Activated naive CD4-positive, alpha-beta T cell treated with anti-CD3 and anti-CD28 coated beads, Interleukin-2, amount 10 ng/mL, durations not matched to agents 7 days and 5 days (primary cell): ENCODE measurements around the gene ERCC8.

Source experiments
- CTCF ChIA-PET: fragments of 350-600 bp; sonication (Branson Sonifier 250); formaldehyde crosslinking; loops from one replicate; lab custom pipeline; 2021; ENCODE audit warnings: antibody characterized with exemption; lab: Charles Lee
- DNase-seq: peaks from one replicate; pipeline ENCODE4 v3.0.0-alpha.2; 2020
- H3K27ac Mint-ChIP-seq: one replicate; pipeline ENCODE4 v1.8.0; 2021; ENCODE audit warnings: mild to moderate bottlenecking, moderate library complexity, mixed read lengths
- H3K27me3 Mint-ChIP-seq: one replicate; pipeline ENCODE4 v1.8.0; 2021; ENCODE audit warnings: mild to moderate bottlenecking, mixed read lengths
- H3K36me3 Mint-ChIP-seq: one replicate; pipeline ENCODE4 v1.8.0; 2021; ENCODE audit warnings: mixed read lengths
- H3K4me1 Mint-ChIP-seq: one replicate; pipeline ENCODE4 v1.8.0; 2021; ENCODE audit warnings: mixed read lengths
- H3K4me3 Mint-ChIP-seq: one replicate; pipeline ENCODE4 v1.8.0; 2021; ENCODE audit warnings: mild to moderate bottlenecking, moderate library complexity, mixed read lengths
- H3K9me3 Mint-ChIP-seq: one replicate; pipeline ENCODE4 v1.8.0; 2021; ENCODE audit warnings: mixed read lengths

The ERCC8 gene

DNA sequence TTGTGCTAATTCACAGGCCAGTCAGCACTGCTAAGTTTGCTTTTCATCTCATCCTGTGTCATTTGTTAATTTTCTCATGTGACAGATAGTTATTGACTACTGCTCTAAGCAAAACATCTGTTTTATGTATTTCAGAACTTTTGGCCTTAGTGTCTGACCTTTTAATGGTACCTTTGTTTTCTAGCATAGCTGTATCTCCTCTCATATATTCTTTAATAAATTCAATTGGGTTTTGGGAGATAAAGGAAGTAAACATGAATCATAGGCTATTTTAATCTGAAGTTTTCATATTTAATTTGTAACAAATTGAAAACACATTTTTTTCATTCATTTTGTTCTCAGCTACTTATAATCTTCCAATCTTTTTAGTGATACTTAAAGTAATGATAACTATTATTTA lies 13.2 kb upstream of the ERCC8 start:
- no peaks in the 10 kb centered on the region for H3K36me3 Mint-ChIP-seq

DNA sequence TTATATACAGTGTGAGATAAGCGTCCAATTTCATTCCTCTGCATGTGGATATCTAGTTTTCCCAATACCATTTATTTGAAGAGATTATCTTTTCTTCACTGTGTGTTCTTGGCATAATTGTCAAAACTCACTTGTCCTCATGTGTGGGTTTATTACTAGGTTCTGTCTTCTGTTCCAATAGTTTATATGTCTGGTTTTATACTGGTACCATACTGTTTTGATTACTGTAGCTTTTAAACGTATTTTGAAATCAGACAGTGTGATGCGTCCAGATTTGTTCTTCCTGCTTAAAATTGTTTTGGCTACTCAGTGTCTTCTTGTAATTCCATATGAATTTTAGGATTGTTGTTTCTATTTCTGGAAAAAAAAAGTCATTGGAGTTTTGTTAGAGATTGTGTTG lies 10.4 kb upstream of the ERCC8 start:
- CTCF ChIA-PET = no interaction called here
- Mint-ChIP-seq H3K9me3 (no peaks in the 10 kb centered on the region), H3K27me3 (no peaks in the 10 kb centered on the region), H3K36me3 (no peaks in the 10 kb centered on the region), H3K27ac (no peak overlapping the region), H3K4me1 (no peaks in the 10 kb centered on the region), H3K4me3 (no peak overlapping the region)
- no peak for DNase-seq

More for the DNA sequence above, 13.2 kb upstream of the ERCC8 start:
- DNase-seq = no peak
- Mint-ChIP-seq H3K27ac (no peak overlapping the region), H3K4me1 (no peaks in the 10 kb centered on the region), H3K4me3 (no peak overlapping the region), H3K9me3 (no peaks in the 10 kb centered on the region), H3K27me3 (no peaks in the 10 kb centered on the region)
- CTCF ChIA-PET = interaction anchor here (2.4 kb wide), 1 partner anchor 701 kb away, joined by 7 read pairs; no protein-coding TSS in a partner anchor

DNA sequence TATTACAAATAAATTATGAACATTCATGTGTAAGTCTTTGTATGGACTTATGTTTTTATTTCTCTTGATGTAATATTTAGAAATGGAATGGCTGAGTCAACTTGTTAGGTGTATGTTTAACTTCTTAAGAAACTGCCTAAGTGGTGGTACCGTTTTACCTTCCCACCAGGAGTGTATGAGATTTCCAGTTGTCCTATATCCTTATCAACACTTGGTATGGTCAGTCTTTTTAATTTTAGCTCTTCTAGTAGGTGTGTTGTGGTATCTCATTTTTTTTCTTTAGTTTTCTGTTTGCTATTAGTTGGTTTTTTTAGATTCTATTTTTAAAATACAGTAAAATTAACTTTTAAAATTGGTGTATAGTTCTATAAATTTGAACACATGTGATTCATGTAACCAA lies 3.9 kb upstream of the ERCC8 start:
- CTCF ChIA-PET = no interaction called here
- Mint-ChIP-seq H3K27me3 (no peaks in the 10 kb centered on the region), H3K9me3 (no peaks in the 10 kb centered on the region), H3K36me3 (no peaks in the 10 kb centered on the region), H3K4me3 (no peak overlapping the region), H3K4me1 (peaks cover 17% of the 10 kb centered on the region), H3K27ac (no peak overlapping the region)
- DNase-seq = no peak

DNA sequence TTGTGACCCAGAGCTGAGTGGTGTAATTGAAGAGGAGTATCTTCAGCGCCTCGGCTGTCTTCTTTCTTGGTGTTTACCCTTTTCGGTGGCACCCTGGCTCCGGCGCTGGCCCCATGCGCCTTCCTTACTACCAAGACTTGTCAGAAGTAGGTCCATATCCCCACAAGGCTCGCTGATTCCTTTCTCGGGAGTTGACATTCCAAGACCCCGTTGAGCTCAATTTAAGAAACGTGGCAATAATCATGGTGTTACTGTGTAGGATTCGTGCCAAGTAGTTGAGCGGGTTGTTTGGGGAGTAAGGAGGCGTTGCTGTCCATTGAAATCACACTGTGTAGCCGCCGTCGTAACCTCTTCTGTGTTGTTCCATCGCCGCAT lies 930 bp upstream of the ERCC8 start:
- no peak for DNase-seq
- Mint-ChIP-seq H3K9me3 (no peaks in the 10 kb centered on the region), H3K27me3 (no peaks in the 10 kb centered on the region), H3K27ac (no peak overlapping the region), H3K4me3 (no peak overlapping the region), H3K36me3 (no peaks in the 10 kb centered on the region), H3K4me1 (peaks cover 20% of the 10 kb centered on the region)
- CTCF ChIA-PET = interaction anchor here (0.9 kb wide), 1 partner anchor 141 kb away, joined by 3 read pairs; no protein-coding TSS in a partner anchor

DNA sequence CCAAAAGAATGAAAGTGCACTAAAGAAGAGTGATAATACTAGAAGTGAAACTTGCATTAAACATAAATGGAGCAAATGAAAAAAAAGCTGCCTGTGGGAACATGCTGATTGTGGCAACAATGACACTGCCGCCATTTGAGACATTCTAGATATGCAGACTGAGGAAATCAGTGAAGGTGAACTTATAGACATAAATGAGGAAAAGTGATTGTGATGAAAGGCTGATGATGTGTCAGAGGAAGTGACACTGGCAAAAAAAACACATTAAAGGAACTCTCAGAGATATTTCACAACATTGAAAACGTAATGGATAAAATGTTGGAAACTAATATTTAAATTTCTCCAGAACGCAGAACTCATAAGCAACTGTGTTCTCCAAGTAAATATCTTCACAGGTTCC lies 1.2 kb downstream of the ERCC8 start:
- no peaks in the 10 kb centered on the region for H3K9me3 Mint-ChIP-seq
- no peak overlapping the region for H3K4me3 Mint-ChIP-seq
- H3K27me3 Mint-ChIP-seq = no peaks in the 10 kb centered on the region
- peaks cover 20% of the 10 kb centered on the region for H3K4me1 Mint-ChIP-seq
- CTCF ChIA-PET = no interaction called here
- DNase-seq = no peak
- no peaks in the 10 kb centered on the region for H3K36me3 Mint-ChIP-seq
- no peak overlapping the region for H3K27ac Mint-ChIP-seq

DNA sequence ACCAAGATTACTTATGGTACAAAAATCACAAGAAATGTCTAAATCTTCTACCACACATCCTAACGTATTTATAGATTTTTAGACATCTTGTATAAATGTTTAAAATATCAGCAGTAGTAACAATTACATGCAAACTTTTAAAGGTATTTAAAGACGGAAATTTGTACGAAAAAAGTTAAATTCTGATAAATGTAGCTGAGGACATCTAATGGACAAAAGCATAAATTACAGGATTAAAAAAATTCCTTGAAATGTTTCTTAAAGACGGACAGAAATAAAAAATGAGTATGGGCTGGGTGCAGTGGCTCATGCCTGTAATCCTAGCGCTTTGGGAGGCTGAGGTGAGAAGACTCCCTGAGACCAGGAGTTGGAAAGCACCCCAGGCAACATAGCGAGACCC lies 15.8 kb downstream of the ERCC8 start:
- Mint-ChIP-seq H3K36me3 (peaks cover 10% of the 10 kb centered on the region), H3K27ac (no peak overlapping the region), H3K4me3 (no peak overlapping the region), H3K27me3 (no peaks in the 10 kb centered on the region), H3K4me1 (no peaks in the 10 kb centered on the region), H3K9me3 (no peaks in the 10 kb centered on the region)
- CTCF ChIA-PET = interaction anchor here (0.8 kb wide), 1 partner anchor 9 kb away, joined by 3 read pairs; no protein-coding TSS in a partner anchor
- no peak for DNase-seq

DNA sequence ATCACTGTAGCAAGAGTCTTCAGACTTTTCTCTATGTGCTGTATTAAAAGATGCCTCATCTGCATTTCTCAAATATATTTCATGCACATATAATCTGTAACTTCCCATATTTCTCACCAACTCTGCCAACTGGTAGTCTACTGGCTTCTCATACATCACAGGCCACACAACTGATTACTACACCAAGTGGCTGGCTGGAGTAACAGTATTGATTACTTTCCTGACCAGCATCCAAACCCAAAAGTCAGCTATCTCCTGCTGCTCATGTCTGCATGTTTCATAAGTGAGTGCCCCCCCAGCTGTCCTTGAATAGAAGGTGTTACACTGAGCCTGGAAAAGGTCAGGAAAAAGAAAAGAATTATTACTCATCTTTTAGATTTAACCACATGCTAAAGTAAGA lies 17.4 kb downstream of the ERCC8 start:
- DNase-seq = no peak
- H3K4me1 Mint-ChIP-seq = no peaks in the 10 kb centered on the region
- H3K27me3 Mint-ChIP-seq = no peaks in the 10 kb centered on the region
- H3K4me3 Mint-ChIP-seq = no peak overlapping the region
- H3K36me3 Mint-ChIP-seq = peaks cover 11% of the 10 kb centered on the region
- H3K9me3 Mint-ChIP-seq = no peaks in the 10 kb centered on the region
- H3K27ac Mint-ChIP-seq = no peak overlapping the region
- CTCF ChIA-PET = no interaction called here

DNA sequence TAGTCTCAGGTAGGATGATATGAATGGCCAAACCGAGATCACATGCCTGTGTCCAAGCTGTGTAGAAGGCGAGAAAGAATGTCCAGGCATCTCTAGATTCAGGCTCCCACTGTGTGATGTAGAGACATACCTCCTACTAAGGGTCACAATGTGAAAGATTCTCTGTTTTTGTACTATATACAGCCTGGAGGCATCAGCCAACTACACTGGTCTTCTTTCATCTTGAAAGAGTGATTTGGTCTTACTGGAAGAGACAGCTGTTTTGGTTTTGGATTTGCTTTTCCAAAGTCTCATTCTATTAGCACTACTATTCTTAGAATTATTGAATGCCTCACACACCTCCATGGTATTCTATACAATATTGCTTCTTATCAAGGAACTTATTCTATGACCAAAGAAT lies 26.4 kb downstream of the ERCC8 start:
- DNase-seq = no peak
- no peaks in the 10 kb centered on the region for H3K9me3 Mint-ChIP-seq
- CTCF ChIA-PET = no interaction called here
- H3K4me1 Mint-ChIP-seq = no peaks in the 10 kb centered on the region
- no peaks in the 10 kb centered on the region for H3K27me3 Mint-ChIP-seq
- H3K4me3 Mint-ChIP-seq = no peak overlapping the region
- peaks cover 24% of the 10 kb centered on the region for H3K36me3 Mint-ChIP-seq
- H3K27ac Mint-ChIP-seq = no peak overlapping the region

DNA sequence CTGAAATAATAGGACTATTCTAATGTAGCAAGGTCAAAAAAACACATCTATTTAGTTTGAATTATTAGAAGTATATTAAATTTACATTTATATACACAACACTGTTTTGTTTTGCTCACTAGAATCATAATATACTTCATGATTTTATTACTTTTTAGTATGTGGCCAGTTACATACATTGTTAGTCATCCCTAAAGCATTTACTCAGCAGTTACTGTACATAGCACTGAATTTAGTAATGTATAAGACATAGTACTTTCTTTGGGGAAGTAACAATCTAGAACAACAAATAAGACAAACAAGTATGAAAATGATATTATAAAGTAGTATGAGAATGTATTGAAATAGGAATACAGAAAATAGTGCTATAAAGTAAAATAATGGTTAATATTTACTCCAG lies 28.2 kb downstream of the ERCC8 start:
- H3K4me3 Mint-ChIP-seq = no peak overlapping the region
- no peaks in the 10 kb centered on the region for H3K27me3 Mint-ChIP-seq
- no peak overlapping the region for H3K27ac Mint-ChIP-seq
- no peaks in the 10 kb centered on the region for H3K4me1 Mint-ChIP-seq
- peaks cover 27% of the 10 kb centered on the region for H3K36me3 Mint-ChIP-seq
- no peak for DNase-seq
- no peaks in the 10 kb centered on the region for H3K9me3 Mint-ChIP-seq
- CTCF ChIA-PET = no interaction called here

DNA sequence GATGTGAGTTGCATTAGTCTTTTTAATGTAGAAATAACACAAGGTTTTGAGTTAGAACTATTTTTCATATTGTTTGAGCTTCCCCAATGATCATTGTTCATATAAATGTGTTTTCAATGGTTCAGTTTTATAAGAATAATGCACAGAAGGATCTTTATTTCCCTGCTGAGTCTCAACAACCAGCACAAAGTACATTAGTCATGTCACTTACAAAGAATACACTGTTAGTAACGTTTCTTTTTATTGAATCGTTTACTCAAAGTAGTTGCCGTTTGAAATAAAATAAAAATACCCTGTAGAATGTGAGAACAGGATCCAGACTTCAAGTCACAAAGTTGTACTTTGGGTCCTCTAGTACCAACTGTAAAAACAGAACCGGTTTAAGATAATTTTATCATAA lies 41.5 kb downstream of the ERCC8 start:
- CTCF ChIA-PET = no interaction called here
- Mint-ChIP-seq H3K36me3 (peaks cover 4% of the 10 kb centered on the region), H3K4me1 (peaks cover 6% of the 10 kb centered on the region), H3K4me3 (no peak overlapping the region), H3K27me3 (no peaks in the 10 kb centered on the region), H3K9me3 (no peaks in the 10 kb centered on the region), H3K27ac (no peak overlapping the region)
- no peak for DNase-seq

DNA sequence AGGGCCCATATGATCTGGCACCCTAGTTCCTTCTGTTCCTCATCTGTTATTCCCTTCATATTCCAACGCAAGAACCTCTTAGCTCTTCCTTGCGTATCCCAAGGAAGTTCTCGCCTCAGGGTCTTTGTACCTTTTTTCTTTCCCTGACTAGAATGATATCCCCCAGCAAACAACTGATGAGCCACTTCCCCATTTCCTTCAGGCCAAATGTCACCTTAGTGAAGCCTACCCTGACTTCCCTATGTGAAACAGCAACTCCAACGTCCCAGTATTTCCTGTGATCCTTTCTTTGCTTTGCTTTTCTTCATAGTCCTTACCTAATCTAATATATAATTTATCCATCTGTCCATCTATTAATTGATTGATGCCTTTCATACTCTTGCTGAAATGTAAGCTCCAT lies 47.9 kb downstream of the ERCC8 start:
- H3K9me3 Mint-ChIP-seq = no peaks in the 10 kb centered on the region
- no peak for DNase-seq
- H3K4me3 Mint-ChIP-seq = no peak overlapping the region
- CTCF ChIA-PET = no interaction called here
- peaks cover 22% of the 10 kb centered on the region for H3K36me3 Mint-ChIP-seq
- no peaks in the 10 kb centered on the region for H3K4me1 Mint-ChIP-seq
- H3K27me3 Mint-ChIP-seq = no peaks in the 10 kb centered on the region
- H3K27ac Mint-ChIP-seq = no peak overlapping the region

DNA sequence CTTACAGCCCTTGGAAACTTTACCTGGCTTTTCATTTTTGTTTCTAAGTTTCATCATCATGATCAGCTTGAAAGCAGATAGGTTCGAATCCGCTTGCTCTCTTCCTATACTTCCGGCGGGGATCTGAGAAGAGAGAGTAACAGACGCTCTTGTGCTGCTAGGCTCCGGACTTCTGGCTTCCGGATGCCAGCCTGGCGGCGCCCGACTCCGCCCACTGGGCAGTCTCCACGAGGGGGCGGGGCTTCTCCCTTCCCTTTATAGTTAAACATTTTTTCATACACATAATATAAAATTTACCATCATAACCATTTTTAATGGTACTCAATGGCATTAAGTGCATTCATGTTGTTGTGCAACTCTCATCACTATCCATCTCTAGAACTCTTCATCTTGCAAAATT lies 51.3 kb downstream of the ERCC8 start:
- Mint-ChIP-seq H3K4me1 (no peaks in the 10 kb centered on the region), H3K9me3 (no peaks in the 10 kb centered on the region), H3K27ac (no peak overlapping the region), H3K36me3 (peaks cover 18% of the 10 kb centered on the region), H3K4me3 (no peak overlapping the region), H3K27me3 (no peaks in the 10 kb centered on the region)
- no peak for DNase-seq
- CTCF ChIA-PET = no interaction called here

DNA sequence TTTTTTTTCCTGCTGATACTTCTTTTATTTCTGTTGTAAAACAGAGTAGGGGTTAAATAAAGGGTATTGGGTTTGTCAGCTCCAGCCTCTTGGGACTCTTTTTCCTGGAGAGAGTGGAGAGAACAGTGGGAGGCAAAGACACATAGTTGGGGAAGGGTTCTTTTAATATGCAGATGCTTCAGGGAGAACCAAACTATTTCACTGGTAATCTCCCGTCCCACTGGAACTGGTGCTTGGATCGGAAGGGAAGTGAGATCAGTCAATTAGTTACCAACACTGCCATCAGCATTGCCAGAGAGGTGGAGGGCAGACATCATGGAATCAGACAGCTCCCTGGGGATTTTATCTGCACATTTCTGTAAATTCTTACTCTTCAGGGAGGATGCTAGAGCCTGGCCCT lies 53.2 kb downstream of the ERCC8 start:
- Mint-ChIP-seq H3K9me3 (no peaks in the 10 kb centered on the region), H3K4me1 (no peaks in the 10 kb centered on the region), H3K27ac (no peak overlapping the region), H3K36me3 (peaks cover 14% of the 10 kb centered on the region), H3K27me3 (no peaks in the 10 kb centered on the region), H3K4me3 (no peak overlapping the region)
- DNase-seq = no peak
- CTCF ChIA-PET = no interaction called here

DNA sequence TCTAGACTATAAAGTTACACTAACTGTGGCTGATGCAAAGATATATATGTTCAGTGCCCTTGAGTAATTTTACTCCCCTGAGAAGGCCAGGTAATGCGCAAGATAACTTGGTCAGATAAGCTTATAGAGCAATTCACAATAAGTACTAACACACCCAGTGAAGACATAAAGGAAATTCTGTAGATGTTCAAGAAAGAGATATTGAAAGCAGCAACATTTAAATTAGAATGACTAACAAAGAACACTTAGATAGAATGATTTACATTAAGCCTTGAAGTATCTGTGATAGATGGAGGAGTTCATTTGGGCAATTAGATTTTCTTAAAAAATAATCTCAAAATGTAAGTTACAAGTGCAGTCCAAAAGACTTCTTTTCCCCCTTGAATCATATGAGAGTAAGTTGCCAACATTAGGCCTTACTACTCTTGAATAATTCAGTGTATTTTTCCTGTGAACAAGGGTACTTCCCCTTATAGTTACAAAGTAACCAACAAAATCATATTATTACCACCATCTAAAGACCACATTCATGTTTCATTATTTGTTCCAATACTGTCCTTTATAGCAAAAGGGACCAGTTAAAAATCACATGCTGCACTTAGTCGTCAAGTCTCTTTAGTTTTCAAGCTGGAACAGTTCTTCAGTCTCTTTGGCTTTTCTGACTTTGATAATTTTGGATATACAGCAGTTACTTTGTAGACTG lies 56.4 kb downstream of the ERCC8 start:
- Mint-ChIP-seq H3K4me1 (no peaks in the 10 kb centered on the region), H3K27me3 (no peaks in the 10 kb centered on the region), H3K27ac (no peak overlapping the region), H3K9me3 (no peaks in the 10 kb centered on the region), H3K36me3 (peaks cover 4% of the 10 kb centered on the region), H3K4me3 (no peak overlapping the region)
- CTCF ChIA-PET = interaction anchor here (0.6 kb wide), 1 partner anchor 189 kb away, joined by 3 read pairs; the partner anchor contains the start of gene DEPDC1B
- DNase-seq = no peak

DNA sequence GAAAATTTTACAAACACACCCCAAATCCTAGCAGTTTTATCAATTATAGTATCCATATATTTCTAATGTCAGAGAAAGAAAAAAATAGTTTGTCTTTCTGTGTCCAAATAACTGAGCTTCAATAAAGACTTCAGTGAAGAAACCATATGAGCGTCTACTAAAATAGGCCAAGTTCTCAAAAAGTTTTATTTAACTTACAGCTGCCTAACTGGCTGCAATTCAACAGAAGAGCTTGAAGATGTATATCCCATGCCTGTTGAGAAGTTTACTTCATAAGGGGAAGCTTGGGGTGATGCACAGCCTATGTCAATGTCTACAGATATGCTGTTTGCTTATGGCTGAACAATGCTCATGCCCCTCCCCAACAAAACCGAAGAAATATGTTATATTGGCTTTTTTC lies 57.1 kb downstream of the ERCC8 start:
- DNase-seq = no peak
- CTCF ChIA-PET = interaction anchor here (0.6 kb wide), 1 partner anchor 188 kb away, joined by 3 read pairs; the partner anchor contains the start of gene DEPDC1B
- H3K27ac Mint-ChIP-seq = no peak overlapping the region
- no peaks in the 10 kb centered on the region for H3K4me1 Mint-ChIP-seq
- no peaks in the 10 kb centered on the region for H3K9me3 Mint-ChIP-seq
- H3K4me3 Mint-ChIP-seq = no peak overlapping the region
- H3K27me3 Mint-ChIP-seq = no peaks in the 10 kb centered on the region
- H3K36me3 Mint-ChIP-seq = no peaks in the 10 kb centered on the region
